A549 (cell line): ENCODE results near the gene AVPI1. TPM values are rescaled to one million over a fixed set of nuclear protein-coding genes. Genes with fewer than 3 reads are reported as not detected.

ENCODE experiments used
- CBX8 ChIP-seq: fragments of 200-600 bp; sonication (generic); IDR thresholded peaks from 2 replicates; pipeline ENCODE4 v1.6.1; 2016
- CEBPB ChIP-seq, 2 experiments: fragments of >200 bp in 1 of 2; sonication (Bioruptor Twin) in 1 of 2; formaldehyde crosslinking in 1 of 2; IDR thresholded peaks; 2 replicates each; pipeline ENCODE4 v1.6.1; 2012 to 2016
- CHD2 ChIP-seq: fragments of 150-350 bp; IDR thresholded peaks from 2 replicates; pipeline ENCODE4 v1.6.1; 2014; ENCODE audit warnings: low read length; ENCODE audit not compliant: partially characterized antibody
- CHD4 ChIP-seq: fragments of 200-600 bp; sonication (generic); IDR thresholded peaks from 2 replicates; pipeline ENCODE4 v1.6.1; 2016; ENCODE audit warnings: antibody characterized with exemption, mild to moderate bottlenecking, borderline replicate concordance
- EHMT2 ChIP-seq: fragments of 200-600 bp; sonication (generic); IDR thresholded peaks from 2 replicates; pipeline ENCODE4 v1.6.1; 2016; ENCODE audit warnings: antibody characterized with exemption, low read depth, mild to moderate bottlenecking, moderate library complexity
- EP300 ChIP-seq, 2 experiments: fragments of >200 bp; sonication (Bioruptor Twin); formaldehyde crosslinking; IDR thresholded peaks; 2 replicates in 1 of 2; 3 replicates in 1 of 2; pipeline ENCODE4 v1.6.1; 2016 to 2017
- FOSB ChIP-seq: fragments of 250-450 bp; sonication (Bioruptor Pico); IDR thresholded peaks from 2 replicates; pipeline ENCODE4 v1.5.0; 2020; ENCODE audit warnings: mild to moderate bottlenecking, moderate library complexity
- FOSL2 ChIP-seq, 2 experiments: fragments of 450-650 bp in 1 of 2; fragments of >200 bp in 1 of 2; sonication (Bioruptor Twin) in 1 of 2; formaldehyde crosslinking; IDR thresholded peaks; 2 replicates each; pipeline versions ENCODE4 v1.5.0 to v1.6.1; 2016 to 2020; ENCODE audit warnings: mild to moderate bottlenecking in 1 of 2, moderate library complexity in 1 of 2
- HOXA7 ChIP-seq: fragments of 250-450 bp; sonication (Bioruptor Pico); IDR thresholded peaks from 2 replicates; pipeline ENCODE4 v1.5.0; 2020; ENCODE audit warnings: mild to moderate bottlenecking, moderate library complexity
- HOXB13 ChIP-seq: fragments of 250-450 bp; sonication (Bioruptor Pico); IDR thresholded peaks from 2 replicates; pipeline ENCODE4 v1.5.0; 2020; ENCODE audit warnings: low read depth, mild to moderate bottlenecking, moderate library complexity
- JUNB ChIP-seq: fragments of >200 bp; sonication (Bioruptor Twin); formaldehyde crosslinking; IDR thresholded peaks from 2 replicates; pipeline ENCODE4 v1.6.1; 2016
- KDM5A ChIP-seq: fragments of 200-600 bp; sonication (generic); IDR thresholded peaks from 2 replicates; pipeline ENCODE4 v1.6.1; 2016; ENCODE audit warnings: antibody characterized with exemption, mild to moderate bottlenecking
- MAFK ChIP-seq: fragments of 450-650 bp; IDR thresholded peaks from 2 replicates; pipeline ENCODE4 v1.6.1; 2014; ENCODE audit not compliant: partially characterized antibody
- MAX ChIP-seq: IDR thresholded peaks from 2 replicates; pipeline ENCODE4 v1.6.1; 2012
- MAZ ChIP-seq: fragments of 150-350 bp; IDR thresholded peaks from 2 replicates; pipeline ENCODE4 v1.6.1; 2014; ENCODE audit warnings: antibody characterized with exemption, low read depth, low read length, borderline replicate concordance
- MYC ChIP-seq: IDR thresholded peaks from 2 replicates; pipeline ENCODE4 v1.6.1; 2012; ENCODE audit warnings: mild to moderate bottlenecking, inconsistent platforms, low read length, improper control_type of control experiment, borderline replicate concordance
- NFE2L2 ChIP-seq: fragments of 150-350 bp; conservative IDR thresholded peaks from 2 replicates; pipeline ENCODE4 v1.6.1; 2014; ENCODE audit warnings: low read length
- NPAS2 ChIP-seq: fragments of 250-450 bp; sonication (Bioruptor Pico); IDR thresholded peaks from 2 replicates; pipeline ENCODE4 v1.8.0; 2022; ENCODE audit warnings: mild to moderate bottlenecking, moderate library complexity, borderline replicate concordance
- NR3C1 ChIP-seq: fragments of >200 bp; sonication (Bioruptor Twin); formaldehyde crosslinking; IDR thresholded peaks from 3 replicates; pipeline ENCODE4 v1.6.1; 2017
- RARB ChIP-seq: fragments of 250-450 bp; sonication (Bioruptor Pico); IDR thresholded peaks from 2 replicates; pipeline ENCODE4 v1.8.0; 2021; ENCODE audit warnings: mild to moderate bottlenecking, moderate library complexity
- RNF2 ChIP-seq: fragments of 200-600 bp; sonication (generic); IDR thresholded peaks from 2 replicates; pipeline ENCODE4 v1.6.1; 2016; ENCODE audit warnings: low read depth, mild to moderate bottlenecking, antibody characterized with exemption, moderate library complexity, borderline replicate concordance
- SMC3 ChIP-seq: fragments of >200 bp; sonication (Bioruptor Twin); formaldehyde crosslinking; IDR thresholded peaks from 3 replicates; pipeline ENCODE4 v1.6.1; 2018; ENCODE audit warnings: inconsistent platforms
- SREBF2 ChIP-seq: fragments of 450-650 bp; IDR thresholded peaks from 2 replicates; pipeline ENCODE4 v1.6.1; 2014; ENCODE audit warnings: mild to moderate bottlenecking, moderate library complexity
- ZSCAN20 ChIP-seq: fragments of 250-450 bp; sonication (Bioruptor Pico); IDR thresholded peaks from 2 replicates; pipeline ENCODE4 v1.8.0; 2022; ENCODE audit warnings: mild to moderate bottlenecking, moderate library complexity
- polyA plus RNA-seq, 4 experiments: library from polyadenylated mRNA; depleted of rRNA in 3 of 4; stranded (reverse); fragments of >200 nt; fragmentation: RNase III in 1 of 4; extraction: RNeasy Plus Mini Kit Qiagen cat#74134 plus additional on column Dnase treatment in 1 of 4; gene quantifications; 2 replicates in 3 of 4; 3 replicates in 1 of 4; pipeline ENCODE4 v1.2.3, GENCODE V29; 2011 to 2017
- TF ChIP-seq, protein P1 (sequence below): fragments of >200 bp; sonication (Bioruptor Twin); formaldehyde crosslinking; IDR thresholded peaks from 3 replicates; pipeline ENCODE4 v1.5.1; 2016
- TF ChIP-seq, protein P2 (sequence below): fragments of >200 bp; sonication (Bioruptor Twin); formaldehyde crosslinking; IDR thresholded peaks from 3 replicates; pipeline ENCODE4 v1.6.1; 2016
- TF ChIP-seq, protein P3 (sequence below): IDR thresholded peaks from 2 replicates; pipeline ENCODE4 v1.6.1; 2012; ENCODE audit warnings: low read depth, borderline replicate concordance

AVPI1 gene
- polyA plus RNA-seq, 2 of the 4 experiments (the other 2 are of a cell fraction) = 48.7 to 70.3 TPM

DNA sequence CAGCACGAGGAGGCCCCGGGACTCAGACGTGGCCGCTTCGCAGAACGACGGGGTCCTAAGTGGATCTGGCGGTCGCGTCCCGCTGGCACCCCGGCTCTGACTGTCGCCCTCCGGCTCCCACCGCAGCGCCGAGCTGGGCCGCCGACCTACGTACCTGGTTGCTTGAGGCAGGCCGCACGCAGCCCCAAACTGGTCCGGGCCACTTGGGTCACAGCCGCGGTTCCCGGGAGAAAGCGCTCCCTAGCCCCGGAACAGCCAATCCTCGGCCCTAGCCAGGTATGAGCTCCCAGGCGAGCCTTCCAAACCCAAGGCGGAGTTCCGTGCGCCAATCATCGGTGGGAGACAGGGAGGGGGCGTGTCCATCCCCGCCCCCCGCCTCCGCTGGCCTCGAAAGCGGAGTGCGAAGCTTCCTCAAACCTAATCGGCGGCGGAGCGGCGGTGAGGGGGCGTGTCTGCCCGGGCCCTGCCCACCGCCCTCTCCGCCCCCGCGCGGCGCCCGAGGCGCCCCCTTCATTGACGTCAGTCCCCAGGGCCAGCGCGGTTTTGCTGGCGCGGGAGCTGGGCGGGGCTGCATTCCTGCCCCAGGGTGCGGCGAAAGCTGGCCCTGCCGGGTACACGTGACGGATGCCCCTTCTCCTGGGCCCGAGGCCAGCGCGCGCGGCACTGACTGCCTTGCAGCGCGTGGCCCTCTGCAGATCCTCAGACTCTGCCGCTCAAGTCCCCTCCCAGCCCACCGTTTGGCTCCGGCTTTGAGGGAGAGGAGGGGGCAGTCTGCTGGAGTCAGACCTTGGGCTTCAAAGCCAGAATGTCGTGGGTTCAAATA lies at the start of gene AVPI1 (continued):
- TF ChIP-seq, protein P1, sequence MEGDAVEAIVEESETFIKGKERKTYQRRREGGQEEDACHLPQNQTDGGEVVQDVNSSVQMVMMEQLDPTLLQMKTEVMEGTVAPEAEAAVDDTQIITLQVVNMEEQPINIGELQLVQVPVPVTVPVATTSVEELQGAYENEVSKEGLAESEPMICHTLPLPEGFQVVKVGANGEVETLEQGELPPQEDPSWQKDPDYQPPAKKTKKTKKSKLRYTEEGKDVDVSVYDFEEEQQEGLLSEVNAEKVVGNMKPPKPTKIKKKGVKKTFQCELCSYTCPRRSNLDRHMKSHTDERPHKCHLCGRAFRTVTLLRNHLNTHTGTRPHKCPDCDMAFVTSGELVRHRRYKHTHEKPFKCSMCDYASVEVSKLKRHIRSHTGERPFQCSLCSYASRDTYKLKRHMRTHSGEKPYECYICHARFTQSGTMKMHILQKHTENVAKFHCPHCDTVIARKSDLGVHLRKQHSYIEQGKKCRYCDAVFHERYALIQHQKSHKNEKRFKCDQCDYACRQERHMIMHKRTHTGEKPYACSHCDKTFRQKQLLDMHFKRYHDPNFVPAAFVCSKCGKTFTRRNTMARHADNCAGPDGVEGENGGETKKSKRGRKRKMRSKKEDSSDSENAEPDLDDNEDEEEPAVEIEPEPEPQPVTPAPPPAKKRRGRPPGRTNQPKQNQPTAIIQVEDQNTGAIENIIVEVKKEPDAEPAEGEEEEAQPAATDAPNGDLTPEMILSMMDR = no peak
- TF ChIP-seq NFE2L2 (no peak), HOXB13 (CRISPR knock-in tag) (peak; percentile 96), EP300 (IDR thresholded peaks at IDR 0.05) (peak; percentile 73 to 94; a peak in 4 of 5 replicates), CBX8 (no peak), RNF2 (no peak), MAZ (peak; percentile 60; the same call in 1 of the 2 replicates), CEBPB (IDR thresholded peaks at IDR 0.05) (peak in 1 of 2 experiments; percentile 21; a peak in 1 of 4 replicates), NR3C1 (no peak), CHD2 (no peak), ZSCAN20 (CRISPR knock-in tag) (peak; percentile 32; the same call in 1 of the 2 replicates), FOSL2 (IDR thresholded peaks at IDR 0.05) (no peak), FOSL2 (CRISPR knock-in tag; IDR thresholded peaks at IDR 0.05) (peak; percentile 65), RARB (CRISPR knock-in tag) (no peak), CHD4 (no peak), MAX (peak; percentile 99), NPAS2 (CRISPR knock-in tag) (peak; percentile 98), EHMT2 (no peak), JUNB (no peak), SMC3 (no peak), SREBF2 (no peak), MAFK (no peak), HOXA7 (no peak), MYC (peak; percentile 71; the same call in 1 of the 2 replicates), KDM5A (no peak), FOSB (CRISPR knock-in tag) (no peak)
- TF ChIP-seq, protein P2, sequence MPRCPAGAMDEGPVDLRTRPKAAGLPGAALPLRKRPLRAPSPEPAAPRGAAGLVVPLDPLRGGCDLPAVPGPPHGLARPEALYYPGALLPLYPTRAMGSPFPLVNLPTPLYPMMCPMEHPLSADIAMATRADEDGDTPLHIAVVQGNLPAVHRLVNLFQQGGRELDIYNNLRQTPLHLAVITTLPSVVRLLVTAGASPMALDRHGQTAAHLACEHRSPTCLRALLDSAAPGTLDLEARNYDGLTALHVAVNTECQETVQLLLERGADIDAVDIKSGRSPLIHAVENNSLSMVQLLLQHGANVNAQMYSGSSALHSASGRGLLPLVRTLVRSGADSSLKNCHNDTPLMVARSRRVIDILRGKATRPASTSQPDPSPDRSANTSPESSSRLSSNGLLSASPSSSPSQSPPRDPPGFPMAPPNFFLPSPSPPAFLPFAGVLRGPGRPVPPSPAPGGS = peak; percentile 79
- TF ChIP-seq, protein P3, sequence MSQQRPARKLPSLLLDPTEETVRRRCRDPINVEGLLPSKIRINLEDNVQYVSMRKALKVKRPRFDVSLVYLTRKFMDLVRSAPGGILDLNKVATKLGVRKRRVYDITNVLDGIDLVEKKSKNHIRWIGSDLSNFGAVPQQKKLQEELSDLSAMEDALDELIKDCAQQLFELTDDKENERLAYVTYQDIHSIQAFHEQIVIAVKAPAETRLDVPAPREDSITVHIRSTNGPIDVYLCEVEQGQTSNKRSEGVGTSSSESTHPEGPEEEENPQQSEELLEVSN = peak; percentile 95
